KMS-11 (cell line): ENCODE results near the gene WSB1.
A peak's percentile ranks its signal among the peaks of the same experiment; 100 is the strongest.

ENCODE experiments used
- H2AFZ ChIP-seq: fragments of 200-600 bp; sonication (generic); 2 replicates; pipeline ENCODE4 v1.6.1; 2016; ENCODE audit warnings: antibody characterized with exemption, mixed run types, low read depth
- H3K27ac ChIP-seq: fragments of 200-600 bp; sonication (generic); 2 replicates; pipeline ENCODE4 v1.6.1; 2016; ENCODE audit warnings: mild to moderate bottlenecking, mixed run types
- H3K27me3 ChIP-seq: fragments of 200-600 bp; sonication (generic); 2 replicates; pipeline ENCODE4 v1.6.1; 2017; ENCODE audit warnings: mild to moderate bottlenecking, low read depth, mixed run types, moderate library complexity; ENCODE audit not compliant: insufficient read depth
- H3K36me3 ChIP-seq: fragments of 200-600 bp; sonication (generic); 2 replicates; pipeline ENCODE4 v1.6.1; 2017; ENCODE audit warnings: mild to moderate bottlenecking, mixed run types; ENCODE audit not compliant: insufficient read depth
- H3K4me1 ChIP-seq: fragments of 200-600 bp; sonication (generic); 2 replicates; pipeline ENCODE4 v1.6.1; 2016; ENCODE audit warnings: mild to moderate bottlenecking, low read depth, mixed run types; ENCODE audit not compliant: poor library complexity, severe bottlenecking
- H3K4me2 ChIP-seq: fragments of 200-600 bp; sonication (generic); 2 replicates; pipeline ENCODE4 v1.7.0; 2016; ENCODE audit warnings: mild to moderate bottlenecking, mixed run types
- H3K4me3 ChIP-seq: fragments of 200-600 bp; sonication (generic); IDR thresholded peaks from 2 replicates; pipeline ENCODE4 v1.6.1; 2017; ENCODE audit warnings: low read depth, low read length, mixed read lengths; ENCODE audit not compliant: insufficient read depth
- H3K79me2 ChIP-seq: fragments of 200-600 bp; sonication (generic); 2 replicates; pipeline ENCODE4 v1.6.1; 2016; ENCODE audit warnings: low read depth, mixed run types; ENCODE audit not compliant: insufficient read depth
- H3K9ac ChIP-seq: fragments of 200-600 bp; sonication (generic); 2 replicates; pipeline ENCODE4 v1.6.1; 2016; ENCODE audit warnings: mild to moderate bottlenecking, mixed run types
- H4K20me1 ChIP-seq: fragments of 200-600 bp; sonication (generic); 2 replicates; pipeline ENCODE4 v1.6.1; 2016; ENCODE audit warnings: mild to moderate bottlenecking, mixed run types; ENCODE audit not compliant: insufficient read depth
- CTCF ChIP-seq: fragments of 200-600 bp; sonication (generic); conservative IDR thresholded peaks from 2 replicates; pipeline ENCODE4 v1.6.1; 2017; ENCODE audit warnings: low read depth, mild to moderate bottlenecking, antibody characterized with exemption, low read length, moderate library complexity, mixed read lengths

The WSB1 gene

GRCh38 chr17:27349540-27350021, 55.7 kb downstream of the WSB1 start:
- Histone ChIP-seq H3K4me2 (no peak overlapping the region), H3K27me3 (no peaks in the 10 kb centered on the region), H3K79me2 (no peaks in the 10 kb centered on the region; the same call in 1 of the 2 replicates), H3K4me3 (no peak overlapping the region), H3K4me1 (peaks cover 8% of the 10 kb centered on the region), H3K9ac (no peak overlapping the region), H3K36me3 (no peaks in the 10 kb centered on the region), H4K20me1 (no peaks in the 10 kb centered on the region), H2AFZ (no peak overlapping the region), H3K27ac (no peak overlapping the region)
- TF ChIP-seq CTCF: no peak

DNA sequence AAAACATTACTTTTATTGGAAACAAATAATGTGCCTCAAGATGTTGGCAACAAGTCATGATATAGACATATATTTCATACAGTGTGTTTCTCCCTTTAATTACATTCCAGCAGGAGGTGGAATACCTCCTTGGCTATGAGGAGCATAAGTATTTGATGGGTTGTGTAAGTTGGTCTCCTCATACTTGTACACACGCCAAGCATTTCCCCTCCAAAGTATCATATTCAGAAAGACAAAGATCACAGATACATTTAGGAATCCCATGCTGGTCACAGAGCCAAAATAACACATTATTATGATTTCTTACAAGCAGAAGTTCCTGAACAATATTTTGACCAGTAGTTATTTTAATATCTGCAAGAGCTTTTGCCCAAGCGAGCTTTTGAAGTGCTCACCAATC, 57.8 kb downstream of the WSB1 start:
- H3K4me3 ChIP-seq: no peak overlapping the region
- H3K27ac ChIP-seq: no peak overlapping the region
- H3K4me1 ChIP-seq: peaks cover 8% of the 10 kb centered on the region

GRCh38 chr17:27352448-27353032, 58.6 kb downstream of the WSB1 start:
- Histone ChIP-seq H4K20me1 (no peaks in the 10 kb centered on the region), H3K4me3 (no peak overlapping the region), H3K79me2 (no peaks in the 10 kb centered on the region; the same call in 1 of the 2 replicates), H2AFZ (no peak overlapping the region), H3K27me3 (peaks cover 7% of the 10 kb centered on the region; the same call in 1 of the 2 replicates), H3K4me1 (peaks cover 8% of the 10 kb centered on the region), H3K4me2 (peak overlapping the region; percentile 89), H3K27ac (no peak overlapping the region), H3K9ac (peak overlapping the region; percentile 97; the same call in 1 of the 2 replicates), H3K36me3 (no peaks in the 10 kb centered on the region)
- no peak for TF ChIP-seq CTCF

More for the DNA sequence above, 57.8 kb downstream of the WSB1 start:
- Histone ChIP-seq H3K27me3 (no peaks in the 10 kb centered on the region), H3K9ac (no peak overlapping the region), H4K20me1 (no peaks in the 10 kb centered on the region), H3K4me2 (no peak overlapping the region), H3K36me3 (no peaks in the 10 kb centered on the region), H3K79me2 (no peaks in the 10 kb centered on the region; the same call in 1 of the 2 replicates), H2AFZ (no peak overlapping the region)
- TF ChIP-seq CTCF: no peak

DNA sequence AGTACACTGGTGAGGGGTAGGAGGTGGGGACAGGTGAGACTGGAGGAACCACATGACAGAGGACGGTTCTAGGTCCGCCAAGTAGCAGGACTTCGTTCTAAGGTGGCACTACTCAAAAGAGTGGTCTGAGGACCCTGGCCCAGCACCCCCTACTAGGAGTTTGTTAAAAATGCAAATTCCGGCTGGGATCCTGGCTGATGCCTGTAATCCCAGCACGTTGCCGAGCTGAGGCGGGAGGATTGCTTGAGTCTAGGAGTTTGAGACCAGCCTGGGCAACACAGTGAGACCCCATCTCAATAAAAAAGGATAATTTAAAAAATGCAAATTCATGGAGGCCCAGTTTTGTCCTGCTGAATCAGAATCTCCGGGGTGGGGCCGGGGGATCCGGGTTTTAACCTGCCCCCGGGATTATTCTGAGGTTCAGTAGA, 59.1 kb downstream of the WSB1 start:
- H3K27ac ChIP-seq: peak overlapping the region; percentile 63
- H3K4me3 ChIP-seq: no peak overlapping the region
- TF ChIP-seq CTCF: no peak
- peak overlapping the region; percentile 96 for H2AFZ ChIP-seq
- no peaks in the 10 kb centered on the region for H3K36me3 ChIP-seq
- H3K27me3 ChIP-seq: peaks cover 7% of the 10 kb centered on the region; the same call in 1 of the 2 replicates
- peak overlapping the region; percentile 89 for H3K4me2 ChIP-seq
- H3K9ac ChIP-seq: peak overlapping the region; percentile 97
- peaks cover 8% of the 10 kb centered on the region for H3K4me1 ChIP-seq
- H4K20me1 ChIP-seq: no peaks in the 10 kb centered on the region
- H3K79me2 ChIP-seq: no peaks in the 10 kb centered on the region; the same call in 1 of the 2 replicates
